WTC11 (cell line): ENCODE data around the gene VAT1. TPM values are rescaled to one million over a fixed set of nuclear protein-coding genes. Genes with fewer than 3 reads are reported as not detected.

ENCODE experiments used
- ATAC-seq: fragments of 200-7000 bp; cut with Tn5 transposase; 2 replicates; pipeline ENCODE4 v1.10.0; 2021; ENCODE audit warnings: mild to moderate bottlenecking, moderate library complexity
- CTCF ChIA-PET: fragments of 300-600 bp; sonication (Branson Sonifier 250); formaldehyde crosslinking; loops from one replicate; lab custom pipeline; 2021; ENCODE audit warnings: antibody characterized with exemption; lab: Charles Lee
- POLR2A ChIA-PET: fragments of 350-600 bp; sonication (Branson Sonifier 250); formaldehyde crosslinking; loops from one replicate; lab custom pipeline; 2021; ENCODE audit warnings: antibody characterized with exemption; lab: Charles Lee
- DNase-seq: peaks from one replicate; pipeline ENCODE4 v3.0.0; 2021; ENCODE audit warnings: low spot score
- H3K27ac Mint-ChIP-seq: 2 replicates; pipeline ENCODE4 v1.8.0; 2021; ENCODE audit warnings: mixed read lengths
- H3K27me3 Mint-ChIP-seq: 2 replicates; pipeline ENCODE4 v1.8.0; 2021; ENCODE audit warnings: low read depth, mild to moderate bottlenecking, moderate library complexity, mixed read lengths
- H3K36me3 Mint-ChIP-seq: 2 replicates; pipeline ENCODE4 v1.8.0; 2021; ENCODE audit warnings: mixed read lengths
- H3K4me1 Mint-ChIP-seq: 2 replicates; pipeline ENCODE4 v1.8.0; 2022; ENCODE audit warnings: mixed read lengths
- H3K4me3 Mint-ChIP-seq: 2 replicates; pipeline ENCODE4 v1.8.0; 2021; ENCODE audit warnings: mild to moderate bottlenecking, moderate library complexity, mixed read lengths
- H3K9me3 Mint-ChIP-seq: 2 replicates; pipeline ENCODE4 v1.8.0; 2021; ENCODE audit warnings: mixed read lengths
- ATF1 ChIP-seq: sonication (generic); formaldehyde crosslinking; IDR thresholded peaks from 2 replicates; pipeline ENCODE4 v1.8.1; 2023; ENCODE audit warnings: mild to moderate bottlenecking, moderate library complexity, missing genetic modification reagents
- ATF2 ChIP-seq: sonication (generic); formaldehyde crosslinking; IDR thresholded peaks from 2 replicates; pipeline ENCODE4 v1.8.1; 2022; ENCODE audit warnings: low read depth, missing genetic modification reagents, borderline replicate concordance
- CREB1 ChIP-seq: sonication (generic); formaldehyde crosslinking; IDR thresholded peaks from 2 replicates; pipeline ENCODE4 v1.8.0; 2023; ENCODE audit warnings: mild to moderate bottlenecking, missing genetic modification reagents
- E2F1 ChIP-seq: sonication (generic); formaldehyde crosslinking; IDR thresholded peaks from 2 replicates; pipeline ENCODE4 v1.8.0; 2022; ENCODE audit warnings: mild to moderate bottlenecking, missing genetic modification reagents
- E2F5 ChIP-seq: sonication (generic); formaldehyde crosslinking; IDR thresholded peaks from 2 replicates; pipeline ENCODE4 v1.8.1; 2022; ENCODE audit warnings: mild to moderate bottlenecking, moderate library complexity, missing genetic modification reagents
- FOXP1 ChIP-seq: sonication (generic); formaldehyde crosslinking; IDR thresholded peaks from 2 replicates; pipeline ENCODE4 v1.8.0; 2022; ENCODE audit warnings: missing genetic modification reagents, mild to moderate bottlenecking, moderate library complexity, borderline replicate concordance
- KAT7 ChIP-seq: sonication (generic); formaldehyde crosslinking; IDR thresholded peaks from 2 replicates; pipeline ENCODE4 v1.8.1; 2023; ENCODE audit warnings: missing genetic modification reagents, mild to moderate bottlenecking, borderline replicate concordance
- MAX ChIP-seq: sonication (generic); formaldehyde crosslinking; IDR thresholded peaks from 2 replicates; pipeline ENCODE4 v1.8.0; 2022; ENCODE audit warnings: mild to moderate bottlenecking, missing genetic modification reagents
- MLX ChIP-seq: sonication (generic); formaldehyde crosslinking; IDR thresholded peaks from 2 replicates; pipeline ENCODE4 v1.8.1; 2023; ENCODE audit warnings: mild to moderate bottlenecking, missing genetic modification reagents, moderate library complexity
- MXD4 ChIP-seq: fragments of 250-450 bp; sonication (Bioruptor Pico); IDR thresholded peaks from 2 replicates; pipeline ENCODE4 v1.8.0; 2021; ENCODE audit warnings: mild to moderate bottlenecking, moderate library complexity, borderline replicate concordance
- NR2C2 ChIP-seq: sonication (generic); formaldehyde crosslinking; IDR thresholded peaks from 2 replicates; pipeline ENCODE4 v1.8.0; 2022; ENCODE audit warnings: mild to moderate bottlenecking, missing genetic modification reagents
- NR3C1 ChIP-seq: sonication (generic); formaldehyde crosslinking; conservative IDR thresholded peaks from 2 replicates; pipeline ENCODE4 v1.8.1; 2023; ENCODE audit warnings: low read depth, mild to moderate bottlenecking, missing genetic modification reagents
- TEAD4 ChIP-seq: sonication (generic); formaldehyde crosslinking; IDR thresholded peaks from 2 replicates; pipeline ENCODE4 v1.8.0; 2022; ENCODE audit warnings: mild to moderate bottlenecking, missing genetic modification reagents
- TP53 ChIP-seq: sonication (generic); formaldehyde crosslinking; IDR thresholded peaks from 2 replicates; pipeline ENCODE4 v1.8.1; 2023; ENCODE audit warnings: mild to moderate bottlenecking, missing genetic modification reagents
- USF2 ChIP-seq: sonication (generic); formaldehyde crosslinking; IDR thresholded peaks from 2 replicates; pipeline ENCODE4 v1.8.1; 2023; ENCODE audit warnings: mild to moderate bottlenecking, missing genetic modification reagents, moderate library complexity
- ZBTB21 ChIP-seq: sonication (generic); formaldehyde crosslinking; IDR thresholded peaks from 2 replicates; pipeline ENCODE4 v1.8.1; 2023; ENCODE audit warnings: mild to moderate bottlenecking, missing genetic modification reagents, borderline replicate concordance
- ZNF219 ChIP-seq: sonication (generic); formaldehyde crosslinking; IDR thresholded peaks from 2 replicates; pipeline ENCODE4 v1.8.0; 2023; ENCODE audit warnings: missing genetic modification reagents, mild to moderate bottlenecking, borderline replicate concordance
- ZNF263 ChIP-seq: sonication (generic); formaldehyde crosslinking; IDR thresholded peaks from 2 replicates; pipeline ENCODE4 v1.8.1; 2022; ENCODE audit warnings: low read depth, mild to moderate bottlenecking, moderate library complexity, missing genetic modification reagents
- ZNF281 ChIP-seq: sonication (generic); formaldehyde crosslinking; IDR thresholded peaks from 2 replicates; pipeline ENCODE4 v1.8.0; 2023; ENCODE audit warnings: mild to moderate bottlenecking, missing genetic modification reagents
- ZNF317 ChIP-seq: sonication (generic); formaldehyde crosslinking; IDR thresholded peaks from 2 replicates; pipeline ENCODE4 v1.8.1; 2023; ENCODE audit warnings: low read depth, mild to moderate bottlenecking, moderate library complexity, missing genetic modification reagents, borderline replicate concordance
- ZNF416 ChIP-seq: fragments of 250-450 bp; sonication (Bioruptor Pico); IDR thresholded peaks from 2 replicates; pipeline ENCODE4 v1.9.0; 2021; ENCODE audit warnings: mild to moderate bottlenecking, inconsistent platforms
- ZNF425 ChIP-seq: fragments of 250-450 bp; sonication (Bioruptor Pico); conservative IDR thresholded peaks from 2 replicates; pipeline ENCODE4 v1.9.0; 2021; ENCODE audit warnings: mild to moderate bottlenecking
- total RNA-seq: library from RNA; stranded (reverse); gene quantifications from 3 replicates; pipeline ENCODE4 v1.2.3, GENCODE V29; 2021

The VAT1 gene
- total RNA-seq, 1 experiment from 2014 or later: 298 TPM

- Mint-ChIP-seq H3K9me3 (no peaks in the 10 kb centered on the region), H3K36me3 (peaks cover 18% of the 10 kb centered on the region), H3K4me3 (peak overlapping the region; percentile 99), H3K27me3 (peaks cover 4% of the 10 kb centered on the region; the same call in 1 of the 2 replicates), H3K4me1 (peaks cover 20% of the 10 kb centered on the region), H3K27ac (peak overlapping the region; percentile 86)
- DNase-seq: peak; percentile 51
- ChIA-PET CTCF (interaction anchor here (1.0 to 2.1 kb wide), 2 partner anchors 17 to 328 kb away, joined by 3 to 14 read pairs; partner anchors contain the start of gene RPL27), POLR2A (no interaction called here)
- peak; percentile 57 for ATAC-seq
- peak; percentile 81; the same call in 1 of the 2 replicates for TF ChIP-seq KAT7 (CRISPR knock-in tag)
- no peak for TF ChIP-seq MLX (CRISPR knock-in tag)
- no peak for TF ChIP-seq ZNF425 (CRISPR knock-in tag)
- TF ChIP-seq TP53 (CRISPR knock-in tag): peak; percentile 88
- 0 out of 2 replicates have a peak, but pooled peaks have one; percentile 47 for TF ChIP-seq NR2C2 (CRISPR knock-in tag)
- TF ChIP-seq E2F5 (CRISPR knock-in tag): 0 out of 2 replicates have a peak, but pooled peaks have one; percentile 50
- 0 out of 2 replicates have a peak, but pooled peaks have one; percentile 1 for TF ChIP-seq USF2 (CRISPR knock-in tag)
- TF ChIP-seq ZNF219: peak; percentile 45; the same call in 1 of the 2 replicates
- peak; percentile 21 for TF ChIP-seq MAX (CRISPR knock-in tag)
- 0 out of 2 replicates have a peak, but pooled peaks have one; percentile 27 for TF ChIP-seq ZNF263 (CRISPR knock-in tag)
- TF ChIP-seq MXD4 (CRISPR knock-in tag): no peak
- TF ChIP-seq ZBTB21 (CRISPR knock-in tag): no peak; the same call in 1 of the 2 replicates
- TF ChIP-seq ATF1 (CRISPR knock-in tag): 0 out of 2 replicates have a peak, but pooled peaks have one; percentile 32
- TF ChIP-seq NR3C1 (CRISPR knock-in tag): 0 out of 2 replicates have a peak, but pooled peaks have one; percentile 53
- TF ChIP-seq FOXP1 (CRISPR knock-in tag): peak; percentile 46; the same call in 1 of the 2 replicates
- no peak for TF ChIP-seq ZNF416 (CRISPR knock-in tag)
- TF ChIP-seq ATF2 (CRISPR knock-in tag): no peak
- peak; percentile 40; the same call in 1 of the 2 replicates for TF ChIP-seq E2F1
- TF ChIP-seq TEAD4: 0 out of 2 replicates have a peak, but pooled peaks have one; percentile 34
- TF ChIP-seq ZNF281: no peak
- 0 out of 2 replicates have a peak, but pooled peaks have one; percentile 8 for TF ChIP-seq CREB1 (CRISPR knock-in tag)
- TF ChIP-seq ZNF317: peak; percentile 54; the same call in 1 of the 2 replicates
These were observed 41.3 kb downstream of the VAT1 start for GRCh38 chr17:42980766-42981397.
